ENCODE measurements around the gene NRXN3. TPM values are rescaled to one million over a fixed set of nuclear protein-coding genes. Genes with fewer than 3 reads are reported as not detected.

NRXN3 gene
- total RNA-seq, 2 experiments from 2014 or later = not detected

DNA sequence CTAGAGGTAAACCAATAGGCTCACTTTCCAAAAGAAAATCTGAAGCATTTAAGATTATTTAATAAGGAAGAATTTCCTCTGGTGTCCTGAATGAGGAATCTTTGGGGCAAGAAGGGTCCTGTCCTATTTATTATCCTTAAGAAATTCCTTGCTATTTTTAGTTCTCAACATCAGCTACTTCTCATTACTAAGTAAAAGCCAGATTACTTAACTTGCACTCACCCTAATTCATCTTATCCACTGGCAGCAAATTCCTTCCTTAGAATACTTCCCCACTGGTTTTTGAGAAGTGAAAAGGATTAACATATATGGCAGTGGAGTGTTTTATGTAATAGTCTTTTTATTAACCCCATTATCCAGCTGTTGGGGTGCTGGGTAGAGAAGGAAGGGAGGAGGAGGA is 1273.4 kb downstream of the NRXN3 start:
- H3K9me3 Mint-ChIP-seq (ENCODE audit: low read depth) = peaks cover 4% of the 10 kb centered on the region
- H3K27ac Mint-ChIP-seq = no peak overlapping the region

DNA sequence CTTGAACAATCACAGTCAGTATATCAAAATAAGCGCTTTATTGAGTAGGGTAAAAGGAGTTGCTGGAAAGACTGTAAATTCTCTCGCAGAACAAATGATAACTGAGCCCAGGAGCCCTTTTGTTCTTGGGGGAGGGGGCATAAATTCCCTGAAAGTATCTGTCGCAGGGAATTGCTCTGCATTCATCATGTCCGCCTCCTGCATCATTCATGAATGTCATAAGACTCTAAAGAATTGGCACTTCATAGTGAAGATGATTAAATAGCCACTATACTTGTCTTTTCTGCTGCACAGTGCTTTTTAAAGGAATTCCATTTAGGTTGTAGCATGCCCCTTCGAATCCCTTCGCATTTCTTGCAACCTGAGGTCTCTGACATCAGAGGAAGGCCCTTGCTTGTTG is 1278.8 kb downstream of the NRXN3 start:
- Mint-ChIP-seq H3K27me3 (no peaks in the 10 kb centered on the region), H3K4me3 (no peak overlapping the region), H3K9me3 (ENCODE audit: low read depth) (peaks cover 2% of the 10 kb centered on the region), H3K27ac (no peak overlapping the region), H3K36me3 (no peaks in the 10 kb centered on the region), H3K4me1 (no peaks in the 10 kb centered on the region)
- DNase-seq (no peak), ATAC-seq (no peak)
- CTCF ChIA-PET = no interaction called here

More for the DNA sequence above, 1273.4 kb downstream of the NRXN3 start:
- H3K27me3 Mint-ChIP-seq = no peaks in the 10 kb centered on the region
- H3K4me1 Mint-ChIP-seq = no peaks in the 10 kb centered on the region
- H3K36me3 Mint-ChIP-seq = no peaks in the 10 kb centered on the region
- CTCF ChIA-PET = no interaction called here
- H3K4me3 Mint-ChIP-seq = no peak overlapping the region
- no peak for DNase-seq
- ATAC-seq = no peak

DNA sequence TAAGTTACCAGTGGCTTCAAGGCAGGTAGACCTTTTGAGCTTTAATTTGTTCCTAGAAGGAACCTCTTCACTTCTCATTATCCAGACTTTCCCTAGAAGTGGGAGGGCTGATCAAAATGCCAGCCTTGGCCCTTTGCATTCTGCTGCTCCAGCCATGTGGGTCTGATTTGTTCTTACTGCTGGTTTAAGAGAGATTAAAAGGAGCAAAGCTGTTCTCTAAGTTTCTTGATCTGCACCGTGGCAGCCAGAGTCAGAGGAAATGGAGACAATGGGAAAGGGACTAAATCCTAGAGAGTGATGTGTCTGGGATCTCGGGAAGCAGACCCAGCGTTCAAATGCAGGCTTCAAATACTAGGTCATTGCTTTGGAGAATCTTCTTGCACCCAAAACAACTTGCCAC is 1281.4 kb downstream of the NRXN3 start:
- H3K27me3 Mint-ChIP-seq = no peaks in the 10 kb centered on the region
- ATAC-seq (no peak), DNase-seq (no peak)
- H3K27ac Mint-ChIP-seq = no peak overlapping the region
- no peaks in the 10 kb centered on the region for H3K36me3 Mint-ChIP-seq
- H3K4me3 Mint-ChIP-seq = no peak overlapping the region
- CTCF ChIA-PET = no interaction called here
- H3K4me1 Mint-ChIP-seq = no peaks in the 10 kb centered on the region
- H3K9me3 Mint-ChIP-seq (ENCODE audit: low read depth) = peaks cover 2% of the 10 kb centered on the region

DNA sequence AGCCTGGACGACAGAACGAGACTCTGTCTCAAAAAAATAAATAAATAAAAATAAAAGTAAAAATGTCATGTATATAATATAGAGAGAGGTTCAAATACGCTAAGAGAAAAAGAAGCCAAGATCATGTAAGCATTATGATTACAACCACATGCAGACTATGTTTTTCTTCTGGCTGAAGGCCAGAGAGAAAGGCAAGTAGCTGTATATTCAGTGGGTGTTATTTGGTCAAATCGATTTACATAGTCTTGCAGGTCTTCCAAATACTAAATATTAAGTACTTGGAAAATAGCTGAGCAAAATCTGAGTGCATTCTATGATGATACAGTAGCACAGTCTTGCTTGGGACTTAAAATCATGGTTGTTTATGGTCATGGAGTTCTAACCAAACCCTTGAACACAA is 1283.1 kb downstream of the NRXN3 start:
- no peak for DNase-seq
- no peak for ATAC-seq
- no peak overlapping the region for H3K4me3 Mint-ChIP-seq
- peaks cover 2% of the 10 kb centered on the region for H3K9me3 Mint-ChIP-seq (ENCODE audit: low read depth)
- no peak overlapping the region for H3K27ac Mint-ChIP-seq
- H3K4me1 Mint-ChIP-seq = no peaks in the 10 kb centered on the region
- H3K36me3 Mint-ChIP-seq = no peaks in the 10 kb centered on the region
- H3K27me3 Mint-ChIP-seq = no peaks in the 10 kb centered on the region
- CTCF ChIA-PET = no interaction called here

DNA sequence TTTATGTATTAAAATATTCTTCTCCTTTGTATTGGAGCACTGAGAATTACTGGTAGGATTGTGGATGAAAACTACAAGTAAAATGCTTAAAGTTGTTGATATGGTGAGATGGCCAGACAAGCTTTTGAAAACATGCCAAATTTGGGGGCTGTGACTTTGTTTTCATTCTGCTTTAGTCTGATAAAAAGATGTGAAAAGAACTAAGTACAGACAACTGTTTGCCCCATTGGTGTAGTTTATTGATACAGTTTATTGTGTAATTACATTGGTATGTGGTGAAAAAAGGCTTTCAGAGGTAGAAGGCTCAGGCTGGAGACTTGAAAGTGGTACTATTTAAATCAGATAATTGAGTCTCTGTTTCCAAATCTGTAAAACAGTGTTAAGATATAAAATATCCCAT is 1294.3 kb downstream of the NRXN3 start:
- H3K4me1 Mint-ChIP-seq = no peaks in the 10 kb centered on the region
- no peak overlapping the region for H3K4me3 Mint-ChIP-seq
- DNase-seq (no peak), ATAC-seq (no peak)
- CTCF ChIA-PET = no interaction called here
- H3K36me3 Mint-ChIP-seq = no peaks in the 10 kb centered on the region
- H3K27me3 Mint-ChIP-seq = no peaks in the 10 kb centered on the region
- no peaks in the 10 kb centered on the region for H3K9me3 Mint-ChIP-seq (ENCODE audit: low read depth)
- H3K27ac Mint-ChIP-seq = no peak overlapping the region

DNA sequence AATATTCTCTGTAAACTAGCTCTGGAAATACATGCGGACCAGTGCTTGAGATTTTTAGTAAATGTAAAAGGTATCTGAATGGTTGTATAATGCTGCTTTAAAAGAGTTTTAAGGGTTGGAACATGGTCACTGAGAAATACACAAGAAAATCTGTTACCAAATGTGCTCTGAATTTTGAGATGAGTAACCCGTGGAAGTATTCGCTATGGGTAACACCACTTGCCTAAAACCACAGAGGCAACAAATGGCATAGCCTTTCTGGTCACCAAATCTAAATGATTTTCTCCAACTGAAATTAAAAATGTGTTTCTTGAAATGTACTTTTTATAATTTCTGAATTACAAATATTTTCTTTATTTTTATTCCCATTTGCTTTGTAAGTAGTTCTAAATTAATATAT is 1295.5 kb downstream of the NRXN3 start:
- CTCF ChIA-PET = no interaction called here
- DNase-seq (no peak), ATAC-seq (no peak)
- H3K9me3 Mint-ChIP-seq (ENCODE audit: low read depth) = no peaks in the 10 kb centered on the region
- H3K27ac Mint-ChIP-seq = no peak overlapping the region
- H3K4me1 Mint-ChIP-seq = no peaks in the 10 kb centered on the region
- H3K27me3 Mint-ChIP-seq = no peaks in the 10 kb centered on the region
- no peak overlapping the region for H3K4me3 Mint-ChIP-seq
- H3K36me3 Mint-ChIP-seq = no peaks in the 10 kb centered on the region

DNA sequence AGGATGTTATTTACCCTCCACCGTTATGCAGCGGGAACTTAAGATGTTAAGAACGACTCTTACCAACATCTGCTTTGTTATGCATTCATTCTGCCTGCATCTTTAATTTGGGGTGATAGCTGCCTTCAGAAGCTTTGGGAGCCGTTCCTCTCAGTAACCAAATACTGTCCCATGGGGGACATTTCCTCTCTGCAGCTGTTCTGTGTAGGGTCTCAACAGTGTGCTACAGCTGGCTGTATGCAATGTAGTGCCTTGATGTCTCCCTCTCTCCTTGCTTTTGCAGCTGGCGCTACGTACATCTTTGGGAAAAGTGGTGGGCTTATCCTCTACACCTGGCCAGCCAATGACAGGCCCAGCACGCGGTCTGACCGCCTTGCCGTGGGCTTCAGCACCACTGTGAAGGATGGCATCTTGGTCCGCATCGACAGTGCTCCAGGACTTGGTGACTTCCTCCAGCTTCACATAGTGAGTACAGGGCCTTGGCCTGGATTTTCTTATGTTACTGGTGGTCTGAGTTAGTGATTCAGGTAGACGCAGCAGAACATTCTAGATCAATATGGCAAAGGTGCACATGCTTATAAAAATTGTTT is 1296.9 kb downstream of the NRXN3 start:
- Mint-ChIP-seq H3K27ac (no peak overlapping the region), H3K27me3 (no peaks in the 10 kb centered on the region), H3K9me3 (ENCODE audit: low read depth) (no peaks in the 10 kb centered on the region), H3K4me3 (no peak overlapping the region), H3K36me3 (no peaks in the 10 kb centered on the region), H3K4me1 (no peaks in the 10 kb centered on the region)
- no peak for DNase-seq
- ATAC-seq = no peak
- CTCF ChIA-PET = no interaction called here

DNA sequence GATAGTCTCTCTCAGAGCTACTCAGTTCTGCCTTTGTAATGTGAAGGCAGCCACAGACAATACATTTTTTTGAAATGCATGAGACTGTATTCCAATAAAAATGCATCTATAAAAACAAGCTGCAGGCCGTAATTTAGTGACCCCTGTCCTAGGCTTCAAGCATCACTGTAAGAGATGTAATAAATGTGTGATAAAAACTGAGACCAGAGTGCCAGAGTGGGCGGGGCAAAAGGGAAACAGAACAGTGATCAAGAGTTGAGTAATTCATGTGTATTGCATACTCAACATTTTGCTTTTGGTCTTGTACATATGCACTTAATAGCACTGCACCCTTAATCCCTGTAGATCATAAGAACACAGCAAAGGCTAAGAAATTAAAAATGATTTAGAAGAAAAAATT is 1297.7 kb downstream of the NRXN3 start:
- Mint-ChIP-seq H3K4me1 (no peaks in the 10 kb centered on the region), H3K27me3 (no peaks in the 10 kb centered on the region), H3K36me3 (no peaks in the 10 kb centered on the region), H3K27ac (no peak overlapping the region), H3K4me3 (no peak overlapping the region), H3K9me3 (ENCODE audit: low read depth) (no peaks in the 10 kb centered on the region)
- DNase-seq = no peak
- CTCF ChIA-PET = no interaction called here
- ATAC-seq = no peak

DNA sequence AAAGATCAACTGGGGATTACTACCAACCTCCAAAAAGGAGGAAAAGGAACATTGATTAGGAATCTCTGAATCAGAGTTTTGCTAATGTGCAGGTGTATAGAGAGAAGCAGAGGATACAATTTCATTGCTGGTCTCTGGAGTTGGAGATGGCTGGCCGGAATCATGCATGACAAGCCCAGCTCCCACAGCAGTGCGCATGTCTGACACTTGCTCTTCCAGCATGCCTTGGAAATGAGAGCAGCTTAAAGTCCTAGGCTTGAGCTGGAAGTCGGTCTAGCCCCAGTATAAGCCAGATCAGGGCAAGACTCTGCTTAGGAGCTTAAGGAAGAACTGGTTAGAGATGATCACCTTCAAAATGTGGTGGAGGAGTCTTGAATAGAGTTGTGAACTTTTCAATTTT is 1298.3 kb downstream of the NRXN3 start:
- CTCF ChIA-PET = no interaction called here
- DNase-seq (no peak), ATAC-seq (no peak)
- H3K4me1 Mint-ChIP-seq = no peaks in the 10 kb centered on the region
- H3K27me3 Mint-ChIP-seq = no peaks in the 10 kb centered on the region
- no peaks in the 10 kb centered on the region for H3K36me3 Mint-ChIP-seq
- H3K27ac Mint-ChIP-seq = no peak overlapping the region
- H3K9me3 Mint-ChIP-seq (ENCODE audit: low read depth) = no peaks in the 10 kb centered on the region
- H3K4me3 Mint-ChIP-seq = no peak overlapping the region

DNA sequence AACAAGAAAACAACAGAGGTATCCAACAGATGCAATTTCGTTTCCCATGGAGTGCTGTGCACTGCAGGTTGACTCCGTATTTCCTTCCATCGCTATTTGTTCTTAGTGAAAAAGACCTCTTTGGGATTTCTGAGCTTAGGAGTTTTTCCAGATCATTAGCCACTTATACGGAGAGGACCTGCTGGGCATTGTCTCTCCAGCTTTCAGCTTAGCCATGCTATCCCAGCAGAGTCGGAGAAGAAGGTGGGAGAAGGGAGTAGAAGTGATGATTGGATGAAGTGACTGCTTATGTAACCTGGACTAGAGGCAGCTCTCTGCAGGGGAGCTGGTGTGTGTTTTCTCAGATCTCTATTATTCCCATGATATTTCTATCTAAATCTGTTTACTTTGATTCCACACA is 1303.5 kb downstream of the NRXN3 start:
- Mint-ChIP-seq H3K4me3 (no peak overlapping the region), H3K27ac (no peak overlapping the region), H3K4me1 (no peaks in the 10 kb centered on the region), H3K27me3 (no peaks in the 10 kb centered on the region), H3K9me3 (ENCODE audit: low read depth) (no peaks in the 10 kb centered on the region), H3K36me3 (no peaks in the 10 kb centered on the region)
- ATAC-seq (no peak), DNase-seq (no peak)
- CTCF ChIA-PET = no interaction called here

DNA sequence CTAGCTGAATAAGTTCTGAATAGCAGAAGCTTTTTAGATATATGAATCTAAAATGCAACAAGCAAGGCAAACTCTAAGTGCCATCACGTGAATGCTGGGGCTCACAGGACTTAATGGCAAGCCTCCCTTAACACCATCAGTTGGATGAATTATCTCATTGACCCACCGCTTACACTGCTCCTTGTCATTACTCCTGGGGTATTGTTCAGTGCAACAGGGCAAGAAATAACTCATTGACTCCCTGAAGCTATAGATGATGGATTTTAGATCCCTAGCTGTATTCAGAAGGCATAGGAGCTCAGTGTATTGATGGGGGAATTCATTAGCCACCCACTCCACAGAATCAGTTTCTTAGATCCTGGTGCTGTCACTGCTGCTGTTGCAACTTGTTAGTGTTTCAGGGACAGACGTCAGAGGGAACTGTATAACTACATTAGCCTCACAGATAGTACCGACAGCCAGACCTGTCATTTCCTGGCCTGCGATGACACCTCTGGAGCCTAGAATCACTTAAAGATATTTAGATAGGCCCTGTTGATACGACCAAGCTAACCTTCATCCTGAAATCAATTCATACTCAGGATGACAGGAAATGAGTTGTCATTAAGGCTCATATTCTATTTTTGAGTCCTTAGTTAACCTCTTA is 1305.8 kb downstream of the NRXN3 start:
- DNase-seq (no peak), ATAC-seq (no peak)
- H3K4me1 Mint-ChIP-seq = no peaks in the 10 kb centered on the region
- no peaks in the 10 kb centered on the region for H3K27me3 Mint-ChIP-seq
- H3K9me3 Mint-ChIP-seq (ENCODE audit: low read depth) = no peaks in the 10 kb centered on the region
- CTCF ChIA-PET = no interaction called here
- H3K4me3 Mint-ChIP-seq = no peak overlapping the region
- no peaks in the 10 kb centered on the region for H3K36me3 Mint-ChIP-seq
- no peak overlapping the region for H3K27ac Mint-ChIP-seq

DNA sequence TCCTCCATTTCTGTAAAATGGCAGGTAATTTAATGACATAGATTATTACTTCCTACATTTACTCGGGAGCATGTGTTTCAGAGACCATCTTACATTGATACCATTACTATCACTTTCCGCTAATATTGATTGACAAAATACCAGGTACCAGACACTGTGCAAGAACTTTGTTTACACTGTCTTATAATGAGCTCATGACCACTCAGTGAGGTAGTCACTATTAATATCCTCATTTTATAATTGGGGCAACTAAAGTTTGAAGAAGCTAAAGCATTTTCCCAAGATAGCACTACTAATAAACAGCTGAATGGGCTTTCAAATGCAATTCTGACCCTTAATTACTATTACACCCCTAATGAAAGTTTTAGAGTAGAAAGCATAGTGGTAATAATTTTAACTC is 1306.4 kb downstream of the NRXN3 start:
- Mint-ChIP-seq H3K9me3 (ENCODE audit: low read depth) (no peaks in the 10 kb centered on the region), H3K4me1 (no peaks in the 10 kb centered on the region), H3K4me3 (no peak overlapping the region), H3K27ac (no peak overlapping the region), H3K36me3 (no peaks in the 10 kb centered on the region), H3K27me3 (no peaks in the 10 kb centered on the region)
- no peak for ATAC-seq
- CTCF ChIA-PET = no interaction called here
- DNase-seq = no peak

DNA sequence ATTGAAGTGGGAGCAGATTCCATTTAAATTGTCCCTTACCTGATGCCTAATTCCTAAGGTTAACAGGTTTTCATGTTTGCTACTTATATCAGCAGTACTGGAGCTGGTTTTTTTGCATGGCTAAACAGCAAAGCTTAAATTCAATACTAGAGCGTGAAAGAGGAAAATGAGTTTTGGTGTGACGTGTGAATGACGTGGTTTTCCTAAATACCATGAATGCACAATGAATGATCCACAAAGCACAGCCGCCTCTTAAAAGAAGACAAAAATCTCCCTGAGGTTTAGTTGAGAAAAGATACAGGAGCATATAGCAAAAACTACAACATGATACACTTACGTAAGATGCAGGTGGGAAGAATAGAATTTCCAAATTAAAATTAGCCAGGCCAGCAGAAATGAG is 1310.0 kb downstream of the NRXN3 start:
- Mint-ChIP-seq H3K4me3 (no peak overlapping the region), H3K27me3 (no peaks in the 10 kb centered on the region), H3K27ac (no peak overlapping the region), H3K36me3 (no peaks in the 10 kb centered on the region), H3K9me3 (ENCODE audit: low read depth) (no peaks in the 10 kb centered on the region), H3K4me1 (no peaks in the 10 kb centered on the region)
- DNase-seq = no peak
- CTCF ChIA-PET = no interaction called here
- ATAC-seq = no peak

DNA sequence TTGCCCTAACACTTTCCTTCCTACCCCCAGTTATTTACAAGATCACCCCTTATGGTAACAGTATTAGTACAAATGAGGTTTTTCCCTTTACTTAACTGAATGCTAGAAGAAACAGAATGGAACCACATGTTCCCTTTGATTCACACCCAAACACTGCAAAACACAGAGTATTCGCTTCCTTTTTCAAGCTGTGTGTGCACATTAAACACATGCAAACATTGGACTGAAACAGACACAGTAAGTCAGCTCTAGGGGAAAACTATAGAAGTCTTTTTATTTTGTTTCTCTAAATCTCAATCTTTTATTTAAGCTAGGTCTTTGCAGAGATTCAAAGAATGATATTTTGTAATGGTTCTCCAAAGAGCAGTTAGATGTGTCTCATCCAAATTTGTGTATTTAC is 1312.7 kb downstream of the NRXN3 start:
- Mint-ChIP-seq H3K27me3 (no peaks in the 10 kb centered on the region), H3K36me3 (no peaks in the 10 kb centered on the region), H3K9me3 (ENCODE audit: low read depth) (no peaks in the 10 kb centered on the region), H3K4me3 (no peak overlapping the region), H3K27ac (no peak overlapping the region), H3K4me1 (no peaks in the 10 kb centered on the region)
- CTCF ChIA-PET = no interaction called here
- DNase-seq = no peak
- no peak for ATAC-seq

Data from activated CD8-positive, alpha-beta memory T cell treated with anti-CD3 and anti-CD28 coated beads, Interleukin-2, amount 10 ng/mL, durations not matched to agents 7 days and 5 days (primary cell).